K562 (cell line): ENCODE results near the gene VWA7. TPM values are rescaled to one million over a fixed set of nuclear protein-coding genes. Genes with fewer than 3 reads are reported as not detected.

Source experiments
- CREBBP ChIP-seq: IDR thresholded peaks from one replicate; pipeline ENCODE4 v1.6.1; 2012; ENCODE audit warnings: low read depth, mild to moderate bottlenecking, control low read depth, inconsistent platforms, low read length
- ELK3 ChIP-seq: fragments of 450-650 bp; formaldehyde crosslinking; IDR thresholded peaks from 2 replicates; pipeline ENCODE4 v1.4.0; 2020; ENCODE audit warnings: mild to moderate bottlenecking
- FOXK1 ChIP-seq: sonication (generic); formaldehyde crosslinking; IDR thresholded peaks from 2 replicates; pipeline ENCODE4 v1.8.0; 2022; ENCODE audit warnings: missing genetic modification reagents, mild to moderate bottlenecking, borderline replicate concordance
- GTF2A2 ChIP-seq: IDR thresholded peaks from 2 replicates; pipeline ENCODE4 v1.6.1; 2016; ENCODE audit warnings: mild to moderate bottlenecking, missing genetic modification characterization, missing compliant biosample characterization
- IFI16 ChIP-seq: fragments of 250-450 bp; sonication (Bioruptor Pico); IDR thresholded peaks from 2 replicates; pipeline ENCODE4 v2.1.2; 2022; ENCODE audit warnings: mild to moderate bottlenecking, inconsistent platforms
- ILF3 ChIP-seq: fragments of 450-650 bp; IDR thresholded peaks from 2 replicates; pipeline ENCODE4 v1.6.1; 2018; ENCODE audit warnings: antibody characterized with exemption, mild to moderate bottlenecking, moderate library complexity, borderline replicate concordance
- ILK ChIP-seq: fragments of 450-650 bp; IDR thresholded peaks from 2 replicates; pipeline ENCODE4 v1.6.1; 2016; ENCODE audit warnings: missing genetic modification characterization, low read depth, mild to moderate bottlenecking, missing compliant biosample characterization, moderate library complexity, borderline replicate concordance
- LCOR ChIP-seq: sonication (generic); formaldehyde crosslinking; IDR thresholded peaks from 2 replicates; pipeline ENCODE4 v1.8.0; 2022; ENCODE audit warnings: mild to moderate bottlenecking, missing genetic modification reagents
- MXD1 ChIP-seq: fragments of 250-450 bp; sonication (Bioruptor Pico); IDR thresholded peaks from 2 replicates; pipeline ENCODE4 v1.8.0; 2021; ENCODE audit warnings: borderline replicate concordance, mild to moderate bottlenecking, moderate library complexity; ENCODE audit not compliant: poor library complexity, severe bottlenecking
- PML ChIP-seq: IDR thresholded peaks from 2 replicates; pipeline ENCODE4 v1.6.1; 2012; ENCODE audit warnings: low read length, inconsistent platforms
- RAD21 ChIP-seq, 2 experiments: fragments of 250-450 bp in 1 of 2; fragments of 450-650 bp in 1 of 2; sonication (Bioruptor Pico) in 1 of 2; formaldehyde crosslinking in 1 of 2; IDR thresholded peaks in 1 of 2; conservative IDR thresholded peaks in 1 of 2; 2 replicates each; pipeline versions ENCODE4 v1.4.0 to v1.8.0; 2020 to 2022; ENCODE audit warnings: mild to moderate bottlenecking in 2 of 2, moderate library complexity in 1 of 2
- RAD51 ChIP-seq: fragments of 450-650 bp; IDR thresholded peaks from 2 replicates; pipeline ENCODE4 v1.7.1; 2016; ENCODE audit warnings: low read depth, mild to moderate bottlenecking, borderline replicate concordance
- SIN3A ChIP-seq, 2 experiments: fragments of 150-350 bp in 1 of 2; IDR thresholded peaks; 2 replicates each; pipeline ENCODE4 v1.6.1; 2011 to 2016; ENCODE audit warnings: borderline replicate concordance in 2 of 2, low read depth in 2 of 2, low read length in 2 of 2, mild to moderate bottlenecking in 2 of 2, moderate library complexity in 2 of 2; ENCODE audit not compliant: control insufficient read depth in 1 of 2
- SIN3B ChIP-seq: fragments of 450-650 bp; IDR thresholded peaks from 2 replicates; pipeline ENCODE4 v1.6.1; 2017; ENCODE audit warnings: low read depth, mild to moderate bottlenecking, moderate library complexity
- SMAD3 ChIP-seq: fragments of 450-650 bp; formaldehyde crosslinking; conservative IDR thresholded peaks from 2 replicates; pipeline ENCODE4 v1.4.0; 2020; ENCODE audit warnings: mild to moderate bottlenecking
- SPI1 ChIP-seq: IDR thresholded peaks from 2 replicates; pipeline ENCODE4 v1.6.1; 2011; ENCODE audit warnings: low read depth, low read length, control low read depth, borderline replicate concordance
- TBL1XR1 ChIP-seq, 2 experiments: IDR thresholded peaks; 2 replicates each; pipeline ENCODE4 v1.6.1; 2012; ENCODE audit warnings: improper control_type of control experiment in 2 of 2, low read length in 2 of 2, mild to moderate bottlenecking in 1 of 2
- TCFL5 ChIP-seq: fragments of 250-450 bp; sonication (Bioruptor Pico); conservative IDR thresholded peaks from 2 replicates; pipeline ENCODE4 v1.6.1; 2021; ENCODE audit warnings: mild to moderate bottlenecking, moderate library complexity, matching md5 sums
- ZFP1 ChIP-seq: fragments of 450-650 bp; formaldehyde crosslinking; IDR thresholded peaks from 2 replicates; pipeline ENCODE4 v1.4.0; 2020; ENCODE audit warnings: mild to moderate bottlenecking, mixed read lengths
- ZNF253 ChIP-seq: fragments of 250-450 bp; sonication (Bioruptor Pico); conservative IDR thresholded peaks from 2 replicates; pipeline ENCODE4 v1.6.1; 2021; ENCODE audit warnings: mild to moderate bottlenecking
- ZNF583 ChIP-seq: fragments of 250-450 bp; sonication (Bioruptor Pico); IDR thresholded peaks from 2 replicates; pipeline ENCODE4 v1.4.0; 2020
- ZNF699 ChIP-seq: fragments of 250-450 bp; sonication (Bioruptor Pico); IDR thresholded peaks from 2 replicates; pipeline ENCODE4 v1.8.0; 2021; ENCODE audit warnings: mild to moderate bottlenecking, moderate library complexity; ENCODE audit not compliant: insufficient replicate concordance
- ZNF75A ChIP-seq: fragments of 450-650 bp; formaldehyde crosslinking; IDR thresholded peaks from 2 replicates; pipeline ENCODE4 v1.4.0; 2020; ENCODE audit warnings: mild to moderate bottlenecking
- polyA plus RNA-seq, 8 experiments: library from polyadenylated mRNA; depleted of rRNA in 4 of 8; stranded (reverse) in 5 of 8; unstranded in 3 of 8; fragments of >200 nt; fragmentation: Nextera tagmentation in 2 of 8; fragmentation: Illumina TruSeq in 1 of 8; extraction: Ambion mirVana in 2 of 8; extraction: Trizol in 1 of 8; gene quantifications; 2 replicates each; pipeline versions ENCODE4 v1.2.1 to v1.2.3, GENCODE V29; 2011 to 2014; ENCODE audit warnings: inconsistent platforms in 1 of 8, missing spikeins in 1 of 8
- total RNA-seq, 7 experiments: library from RNA; depleted of rRNA in 6 of 7; stranded (reverse); fragments of >200 nt in 6 of 7; fragmentation: Illumina TruSeq in 2 of 7; extraction: Trizol in 2 of 7; gene quantifications; 2 replicates each; pipeline versions ENCODE4 v1.2.1 to v1.2.3, GENCODE V29; 2011 to 2021; ENCODE audit warnings: low replicate concordance in 1 of 7

VWA7 gene
- total and polyA plus RNA-seq, 9 of the 15 experiments (the other 6 are each of a cell fraction or from before 2014, with no cell fraction given): 0.18 to 2.9 (median 0.95) TPM

- TF ChIP-seq ZFP1 (CRISPR knock-in tag) (peak; percentile 11; the same call in 1 of the 2 replicates), IFI16 (CRISPR knock-in tag) (no peak), FOXK1 (0 out of 2 replicates have a peak, but pooled peaks have one; percentile 48), ZNF699 (CRISPR knock-in tag) (no peak), ELK3 (CRISPR knock-in tag) (peak; percentile 68; the same call in 1 of the 2 replicates), SIN3B (no peak), LCOR (CRISPR knock-in tag) (0 out of 2 replicates have a peak, but pooled peaks have one; percentile 62), ILF3 (no peak), ZNF75A (CRISPR knock-in tag) (peak; percentile 58; the same call in 1 of the 2 replicates), SMAD3 (CRISPR knock-in tag) (peak; percentile 89), TBL1XR1 (IDR thresholded peaks at IDR 0.05; ENCODE audit: low read length in 2 of 2) (0 out of 4 replicates have a peak, but pooled peaks of 1 of the 2 experiments have one; percentile 14), MXD1 (CRISPR knock-in tag) (peak; percentile 24), TCFL5 (CRISPR knock-in tag) (peak; percentile 72; the same call in 1 of the 2 replicates), GTF2A2 (tag) (no peak), ILK (tag) (peak; percentile 41; the same call in 1 of the 2 replicates), CREBBP (peak; percentile 40), ZNF253 (CRISPR knock-in tag) (0 out of 2 replicates have a peak, but pooled peaks have one; percentile 33), RAD51 (peak; percentile 22; the same call in 1 of the 2 replicates), ZNF583 (CRISPR knock-in tag) (peak; percentile 92), SIN3A (IDR thresholded peaks at IDR 0.05; ENCODE audit: borderline replicate concordance in 2 of 2, control insufficient read depth in 1 of 2, low read depth in 2 of 2, low read length in 2 of 2) (peak in 1 of 2 experiments; percentile 57; a peak in 1 of 4 replicates), SPI1 (peak; percentile 86), PML (no peak), RAD21 (CRISPR knock-in tag; conservative IDR thresholded peaks at IDR 0.05 in 1 of 2, IDR thresholded peaks at IDR 0.05 in 1 of 2) (peak in 1 of 2 experiments; percentile 30; a peak in 1 of 4 replicates)
Measured at GRCh38 chr6:31725502-31726350, 51.4 kb downstream of the VWA7 start (continued).
